H9 (cell line): ENCODE data around the gene SLC26A6. TPM values are rescaled to one million over a fixed set of nuclear protein-coding genes. Genes with fewer than 3 reads are reported as not detected.

Source experiments
- DNase-seq: peaks from one replicate; pipeline ENCODE4 v3.0.0-alpha.2; 2017
- H2AFZ ChIP-seq: one replicate; pipeline ENCODE4 v1.6.1; 2013; ENCODE audit warnings: mild to moderate bottlenecking, low read length, control low read depth, moderate library complexity
- H2AK5ac ChIP-seq: 2 replicates; pipeline ENCODE4 v1.6.1; 2013; ENCODE audit warnings: low read length, control low read depth, mixed read lengths; ENCODE audit not compliant: insufficient read length
- H2BK120ac ChIP-seq: one replicate; pipeline ENCODE4 v1.6.1; 2013; ENCODE audit warnings: low read depth, mild to moderate bottlenecking, low read length, control low read depth, inconsistent platforms; ENCODE audit not compliant: poor library complexity, severe bottlenecking
- H2BK12ac ChIP-seq: 2 replicates; pipeline ENCODE4 v1.6.1; 2013; ENCODE audit warnings: low read length, control low read depth, mixed read lengths, low read depth; ENCODE audit not compliant: insufficient read length
- H2BK15ac ChIP-seq: 2 replicates; pipeline ENCODE4 v1.6.1; 2013; ENCODE audit warnings: low read depth, low read length, control low read depth
- H2BK20ac ChIP-seq: one replicate; pipeline ENCODE4 v1.6.1; 2013; ENCODE audit warnings: low read depth, mild to moderate bottlenecking, low read length, control low read depth, inconsistent platforms; ENCODE audit not compliant: poor library complexity, severe bottlenecking
- H2BK5ac ChIP-seq: 2 replicates; pipeline ENCODE4 v1.6.1; 2013; ENCODE audit warnings: low read length, control low read depth, mixed read lengths; ENCODE audit not compliant: insufficient read length
- H3K14ac ChIP-seq: 2 replicates; pipeline ENCODE4 v1.6.1; 2013; ENCODE audit warnings: low read length, control low read depth; ENCODE audit not compliant: insufficient read depth
- H3K18ac ChIP-seq: 2 replicates; pipeline ENCODE4 v1.6.1; 2013; ENCODE audit warnings: low read depth, mild to moderate bottlenecking, mixed read lengths, low read length, control low read depth; ENCODE audit not compliant: insufficient read length
- H3K23ac ChIP-seq: 2 replicates; pipeline ENCODE4 v1.6.1; 2013; ENCODE audit warnings: low read length, control low read depth, mixed read lengths, low read depth; ENCODE audit not compliant: insufficient read length
- H3K23me2 ChIP-seq: 2 replicates; pipeline ENCODE4 v1.6.1; 2013; ENCODE audit warnings: low read depth, mild to moderate bottlenecking, mixed read lengths, low read length, control low read depth; ENCODE audit not compliant: insufficient read length, poor library complexity, severe bottlenecking
- H3K27ac ChIP-seq: 2 replicates; pipeline ENCODE4 v1.5.1; 2013; ENCODE audit warnings: low read length, control low read depth, mixed read lengths, low read depth; ENCODE audit not compliant: insufficient read length
- H3K27me3 ChIP-seq: 2 replicates; pipeline ENCODE4 v1.6.1; 2013; ENCODE audit warnings: low read length, control low read depth, inconsistent platforms; ENCODE audit not compliant: insufficient read depth
- H3K4ac ChIP-seq: 2 replicates; pipeline ENCODE4 v1.6.1; 2013; ENCODE audit warnings: low read depth, mild to moderate bottlenecking, control low read depth, inconsistent platforms, low read length, moderate library complexity
- H3K4me1 ChIP-seq: 2 replicates; pipeline ENCODE4 v1.6.1; 2013; ENCODE audit warnings: low read length, control low read depth, inconsistent platforms; ENCODE audit not compliant: insufficient read depth
- H3K4me2 ChIP-seq: 2 replicates; pipeline ENCODE4 v1.6.1; 2013; ENCODE audit warnings: low read length, control low read depth, mixed read lengths; ENCODE audit not compliant: insufficient read length, insufficient read depth
- H3K56ac ChIP-seq: 2 replicates; pipeline ENCODE4 v1.6.1; 2013; ENCODE audit warnings: low read depth, mild to moderate bottlenecking, mixed read lengths, low read length, control low read depth; ENCODE audit not compliant: insufficient read length
- H3K79me1 ChIP-seq: 2 replicates; pipeline ENCODE4 v1.6.1; 2013; ENCODE audit warnings: low read depth, mild to moderate bottlenecking, moderate library complexity, low read length, control low read depth, inconsistent platforms; ENCODE audit not compliant: insufficient read depth, poor library complexity, severe bottlenecking
- H3K79me2 ChIP-seq: 2 replicates; pipeline ENCODE4 v1.6.1; 2013; ENCODE audit warnings: low read length, control low read depth, inconsistent platforms; ENCODE audit not compliant: insufficient read depth
- H3K9ac ChIP-seq: 2 replicates; pipeline ENCODE4 v1.6.1; 2013; ENCODE audit warnings: low read length, control low read depth, mixed read lengths; ENCODE audit not compliant: insufficient read length; ENCODE audit errors: extremely low read depth
- H3K9me3 ChIP-seq: one replicate; pipeline ENCODE4 v1.6.1; 2013; ENCODE audit warnings: low read depth, low read length, inconsistent platforms; ENCODE audit not compliant: control insufficient read depth
- H3T11ph ChIP-seq: one replicate; pipeline ENCODE4 v1.6.1; 2013; ENCODE audit warnings: mild to moderate bottlenecking, low read length, control low read depth, inconsistent platforms
- H4K20me1 ChIP-seq: one replicate; pipeline ENCODE4 v1.6.1; 2013; ENCODE audit not compliant: control insufficient read depth, insufficient read length, insufficient read depth
- H4K5ac ChIP-seq: 2 replicates; pipeline ENCODE4 v1.6.1; 2013; ENCODE audit warnings: low read depth, mild to moderate bottlenecking, mixed read lengths, low read length, control low read depth; ENCODE audit not compliant: insufficient read length
- H4K8ac ChIP-seq: replicated peaks from 2 replicates; pipeline ENCODE4 v1.6.1; 2013; ENCODE audit warnings: low read length, control low read depth, mixed read lengths, low read depth; ENCODE audit not compliant: insufficient read length
- H4K91ac ChIP-seq: 2 replicates; pipeline ENCODE4 v1.6.1; 2013; ENCODE audit warnings: low read depth, mild to moderate bottlenecking, moderate library complexity, mixed read lengths, low read length, control low read depth; ENCODE audit not compliant: insufficient read length
- H3K27ac Mint-ChIP-seq, 3 experiments: 2 replicates in 2 of 3; 3 replicates in 1 of 3; pipeline ENCODE4 v1.8.0; 2020 to 2021; ENCODE audit warnings: mixed read lengths in 3 of 3, mild to moderate bottlenecking in 1 of 3, moderate library complexity in 1 of 3
- H3K27me3 Mint-ChIP-seq: 2 replicates; pipeline ENCODE4 v1.8.0; 2021; ENCODE audit warnings: low read depth, mild to moderate bottlenecking, moderate library complexity, mixed read lengths
- H3K36me3 Mint-ChIP-seq, 3 experiments: 2 replicates in 2 of 3; 3 replicates in 1 of 3; pipeline ENCODE4 v1.8.0; 2020 to 2021; ENCODE audit warnings: low read depth in 3 of 3, mixed read lengths in 3 of 3; ENCODE audit not compliant: insufficient read depth in 1 of 3
- H3K4me1 Mint-ChIP-seq, 2 experiments: 2 replicates each; pipeline ENCODE4 v1.8.0; 2020; ENCODE audit warnings: mixed read lengths in 2 of 2
- H3K4me3 Mint-ChIP-seq, 2 experiments: 2 replicates in 1 of 2; 3 replicates in 1 of 2; pipeline ENCODE4 v1.8.0; 2020 to 2021; ENCODE audit warnings: mild to moderate bottlenecking in 2 of 2, mixed read lengths in 2 of 2, moderate library complexity in 1 of 2
- H3K9me3 Mint-ChIP-seq, 2 experiments: 2 replicates in 1 of 2; 3 replicates in 1 of 2; pipeline ENCODE4 v1.8.0; 2020; ENCODE audit warnings: mild to moderate bottlenecking in 2 of 2, mixed read lengths in 2 of 2, moderate library complexity in 1 of 2
- WGBS: extraction: QIAGEN DNeasy Blood & Tissue Kit; methylation state at CpG from one replicate; pipeline ENCODE4 v1.1.7; 2013; ENCODE audit warnings: missing lambda C conversion rate, low lambda C conversion rate, mixed read lengths; ENCODE audit not compliant: insufficient read length; ENCODE audit errors: extremely low coverage; 5-methylcytosine and 5-hydroxymethylcytosine counted together
- total RNA-seq: library from RNA; stranded (reverse); gene quantifications from 2 replicates; pipeline ENCODE4 v1.2.1, GENCODE V29; 2021
- TF ChIP-seq, protein P1 (sequence below): fragments of 200-600 bp; sonication (generic); conservative IDR thresholded peaks from 3 replicates; pipeline ENCODE4 v1.8.0; 2021; ENCODE audit warnings: antibody characterized with exemption, mild to moderate bottlenecking

SLC26A6 gene
- total RNA-seq, 1 experiment from 2014 or later, result 61.3 TPM

DNA sequence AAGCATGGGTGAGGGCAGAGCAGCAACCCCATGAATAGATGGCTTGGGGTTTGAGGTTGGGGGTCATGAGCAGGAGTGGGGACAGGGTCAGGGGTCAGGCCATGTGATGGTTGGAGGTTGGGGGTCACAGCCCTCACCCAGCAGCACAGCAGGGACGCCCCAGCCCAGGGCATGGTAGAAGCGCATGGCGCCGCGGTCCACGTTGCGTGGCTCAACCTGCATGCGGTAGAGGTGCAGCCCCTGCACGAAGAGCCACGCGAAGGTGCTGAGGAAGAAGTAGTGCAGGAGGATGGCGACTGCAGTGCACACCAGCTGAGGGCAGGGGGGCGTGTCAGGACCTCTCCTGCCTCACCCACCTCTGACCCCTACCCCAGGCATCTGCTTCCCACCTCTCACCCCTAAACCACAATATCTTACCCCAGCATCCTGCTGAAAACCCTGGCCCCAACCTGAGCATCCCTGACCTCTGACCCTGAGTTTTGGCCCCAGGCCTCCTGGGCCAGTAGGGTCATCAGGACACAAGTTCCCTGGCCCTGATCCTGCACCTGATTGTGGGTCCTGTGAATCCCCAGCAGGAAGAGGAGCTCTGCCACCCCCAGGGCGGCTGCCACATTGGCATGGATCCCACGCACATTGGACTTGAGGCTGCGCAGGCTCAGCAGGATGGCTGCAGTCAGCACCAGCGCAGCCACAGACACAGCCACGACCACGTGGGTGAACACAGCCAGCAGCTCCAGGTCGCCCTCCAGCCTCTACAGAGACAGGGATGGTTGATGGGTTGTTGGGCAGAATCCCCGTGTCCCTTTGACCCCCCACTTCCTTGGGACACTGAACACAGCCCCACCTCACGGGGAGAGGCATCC lies 9.9 kb upstream of the SLC26A6 start:
- Histone ChIP-seq H2BK5ac (no peak overlapping the region), H2BK120ac (no peak overlapping the region), H3K18ac (no peak overlapping the region), H2AFZ (no peak overlapping the region), H3K9ac (no peak overlapping the region), H3T11ph (no peak overlapping the region), H3K4me2 (no peak overlapping the region), H2BK12ac (no peak overlapping the region), H4K20me1 (peaks cover 2% of the 10 kb centered on the region), H3K79me2 (no peaks in the 10 kb centered on the region), H3K27me3 (no peaks in the 10 kb centered on the region), H3K79me1 (no peaks in the 10 kb centered on the region), H3K9me3 (no peaks in the 10 kb centered on the region), H4K5ac (no peak overlapping the region), H3K23me2 (no peaks in the 10 kb centered on the region), H4K8ac (no peak overlapping the region), H2BK15ac (no peak overlapping the region), H3K4me1 (no peaks in the 10 kb centered on the region), H3K23ac (no peak overlapping the region), H2BK20ac (no peak overlapping the region), H3K27ac (no peak overlapping the region), H3K14ac (no peak overlapping the region; the same call in 1 of the 2 replicates), H4K91ac (no peak overlapping the region), H3K56ac (no peak overlapping the region), H3K4ac (no peak overlapping the region), H2AK5ac (no peak overlapping the region)
- Mint-ChIP-seq H3K4me1 (no peaks in the 10 kb centered on the region), H3K27ac (no peak overlapping the region; a peak in 1 of 7 replicates), H3K27me3 (no peaks in the 10 kb centered on the region), H3K9me3 (no peaks in the 10 kb centered on the region), H3K36me3 (peaks cover 24 to 63% (median 56%) of the 10 kb centered on the region in 3 experiments), H3K4me3 (no peak overlapping the region)
- no peak for DNase-seq
- WGBS, result no CpG with 5 or more reads among the region's 22 CpGs
- TF ChIP-seq, protein P1, sequence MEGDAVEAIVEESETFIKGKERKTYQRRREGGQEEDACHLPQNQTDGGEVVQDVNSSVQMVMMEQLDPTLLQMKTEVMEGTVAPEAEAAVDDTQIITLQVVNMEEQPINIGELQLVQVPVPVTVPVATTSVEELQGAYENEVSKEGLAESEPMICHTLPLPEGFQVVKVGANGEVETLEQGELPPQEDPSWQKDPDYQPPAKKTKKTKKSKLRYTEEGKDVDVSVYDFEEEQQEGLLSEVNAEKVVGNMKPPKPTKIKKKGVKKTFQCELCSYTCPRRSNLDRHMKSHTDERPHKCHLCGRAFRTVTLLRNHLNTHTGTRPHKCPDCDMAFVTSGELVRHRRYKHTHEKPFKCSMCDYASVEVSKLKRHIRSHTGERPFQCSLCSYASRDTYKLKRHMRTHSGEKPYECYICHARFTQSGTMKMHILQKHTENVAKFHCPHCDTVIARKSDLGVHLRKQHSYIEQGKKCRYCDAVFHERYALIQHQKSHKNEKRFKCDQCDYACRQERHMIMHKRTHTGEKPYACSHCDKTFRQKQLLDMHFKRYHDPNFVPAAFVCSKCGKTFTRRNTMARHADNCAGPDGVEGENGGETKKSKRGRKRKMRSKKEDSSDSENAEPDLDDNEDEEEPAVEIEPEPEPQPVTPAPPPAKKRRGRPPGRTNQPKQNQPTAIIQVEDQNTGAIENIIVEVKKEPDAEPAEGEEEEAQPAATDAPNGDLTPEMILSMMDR, result no peak
